Epithelial cell of proximal tubule (primary cell): ENCODE data around the gene FLYWCH1. TPM values are rescaled to one million over a fixed set of nuclear protein-coding genes. Genes with fewer than 3 reads are reported as not detected.
"Not testable (repeated sequence)": the region's sequence is repeated elsewhere in the genome, so short reads cannot be mapped to it uniquely, and the experiment has no call there.

Experiments used
- DNase-seq: peaks from one replicate; pipeline ENCODE4 v3.0.0-alpha.2; 2011; ENCODE audit warnings: low read depth
- H3K4me3 ChIP-seq: 2 replicates; pipeline ENCODE4 v1.5.1; 2011; ENCODE audit warnings: low read depth, mild to moderate bottlenecking, low read length
- total RNA-seq: library from RNA; depleted of rRNA; stranded (reverse); fragments of >200 nt; gene quantifications from 2 replicates; pipeline ENCODE4 v1.2.3, GENCODE V29; 2015
- TF ChIP-seq, protein P1 (sequence below): conservative IDR thresholded peaks from 2 replicates; pipeline ENCODE4 v1.5.1; 2012; ENCODE audit warnings: low read depth, mild to moderate bottlenecking, low read length

FLYWCH1 gene
- total RNA-seq, 1 donor from 2014 or later = 47.1 TPM

DNA sequence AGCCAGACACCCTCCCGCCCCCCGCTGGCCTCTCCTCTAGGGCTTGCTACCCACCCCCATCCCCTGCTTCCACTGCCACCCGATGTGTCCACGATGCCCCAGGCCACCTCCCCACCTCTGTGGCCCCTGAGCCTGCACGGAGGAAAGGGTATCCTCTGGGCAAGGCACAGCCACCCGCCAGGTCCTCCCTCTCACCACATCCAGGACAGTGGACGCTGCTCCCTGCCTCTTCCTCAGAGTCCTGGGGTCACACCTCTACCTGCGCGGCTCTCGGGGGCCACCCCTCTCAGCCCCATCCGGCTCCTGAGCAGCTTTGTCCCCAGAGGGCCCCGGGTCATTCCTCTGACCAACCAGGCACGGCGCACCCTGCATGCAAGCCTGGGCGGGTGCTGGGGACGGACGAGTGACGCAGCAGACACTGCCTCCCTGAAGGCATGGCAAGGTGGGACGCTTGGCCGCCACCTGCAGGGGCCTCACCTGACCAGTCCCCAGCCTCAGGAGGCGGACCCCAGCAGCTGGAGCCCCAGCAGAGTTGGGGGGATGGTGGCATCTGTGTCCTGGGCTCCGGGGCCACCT is 24.8 kb downstream of the FLYWCH1 start:
- no peak overlapping the region for H3K4me3 ChIP-seq
- TF ChIP-seq, protein P1, sequence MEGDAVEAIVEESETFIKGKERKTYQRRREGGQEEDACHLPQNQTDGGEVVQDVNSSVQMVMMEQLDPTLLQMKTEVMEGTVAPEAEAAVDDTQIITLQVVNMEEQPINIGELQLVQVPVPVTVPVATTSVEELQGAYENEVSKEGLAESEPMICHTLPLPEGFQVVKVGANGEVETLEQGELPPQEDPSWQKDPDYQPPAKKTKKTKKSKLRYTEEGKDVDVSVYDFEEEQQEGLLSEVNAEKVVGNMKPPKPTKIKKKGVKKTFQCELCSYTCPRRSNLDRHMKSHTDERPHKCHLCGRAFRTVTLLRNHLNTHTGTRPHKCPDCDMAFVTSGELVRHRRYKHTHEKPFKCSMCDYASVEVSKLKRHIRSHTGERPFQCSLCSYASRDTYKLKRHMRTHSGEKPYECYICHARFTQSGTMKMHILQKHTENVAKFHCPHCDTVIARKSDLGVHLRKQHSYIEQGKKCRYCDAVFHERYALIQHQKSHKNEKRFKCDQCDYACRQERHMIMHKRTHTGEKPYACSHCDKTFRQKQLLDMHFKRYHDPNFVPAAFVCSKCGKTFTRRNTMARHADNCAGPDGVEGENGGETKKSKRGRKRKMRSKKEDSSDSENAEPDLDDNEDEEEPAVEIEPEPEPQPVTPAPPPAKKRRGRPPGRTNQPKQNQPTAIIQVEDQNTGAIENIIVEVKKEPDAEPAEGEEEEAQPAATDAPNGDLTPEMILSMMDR = no peak
- DNase-seq = no peak

DNA sequence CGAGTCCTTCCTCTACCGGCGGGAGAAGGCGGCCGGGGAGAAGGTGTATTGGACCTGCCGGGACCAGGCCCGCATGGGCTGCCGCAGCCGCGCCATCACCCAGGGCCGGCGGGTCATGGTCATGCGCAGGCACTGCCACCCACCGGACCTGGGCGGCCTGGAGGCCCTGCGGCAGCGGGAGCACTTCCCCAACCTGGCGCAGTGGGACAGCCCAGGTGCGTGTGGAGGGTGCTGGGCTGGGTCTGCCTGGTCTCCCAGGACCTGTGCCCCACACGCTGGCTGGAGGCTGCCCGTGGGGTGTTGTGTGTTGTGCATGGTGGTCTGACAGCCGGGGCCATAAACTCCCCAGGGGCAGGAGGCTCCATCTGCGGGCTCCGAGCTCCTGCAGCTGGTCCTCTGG is 25.4 kb downstream of the FLYWCH1 start:
- TF ChIP-seq, protein P1 = no peak
- H3K4me3 ChIP-seq = no peak overlapping the region
- no peak for DNase-seq

DNA sequence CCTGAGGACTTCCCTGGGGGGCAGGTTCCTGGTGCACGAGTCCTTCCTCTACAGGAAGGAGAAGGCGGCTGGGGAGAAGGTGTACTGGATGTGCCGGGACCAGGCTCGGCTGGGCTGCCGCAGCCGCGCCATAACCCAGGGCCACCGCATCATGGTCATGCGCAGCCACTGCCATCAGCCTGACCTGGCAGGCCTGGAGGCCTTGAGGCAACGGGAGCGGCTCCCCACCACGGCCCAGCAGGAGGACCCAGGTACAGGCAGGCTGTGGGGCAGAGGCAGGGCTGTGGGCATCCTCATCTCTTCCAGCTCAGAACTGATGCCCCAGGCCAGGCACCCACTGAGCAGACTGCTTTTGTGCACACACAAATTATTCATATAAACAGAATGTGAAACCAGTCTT is 26.5 kb downstream of the FLYWCH1 start:
- TF ChIP-seq, protein P1 = no peak
- DNase-seq = no peak
- no peak overlapping the region for H3K4me3 ChIP-seq

DNA sequence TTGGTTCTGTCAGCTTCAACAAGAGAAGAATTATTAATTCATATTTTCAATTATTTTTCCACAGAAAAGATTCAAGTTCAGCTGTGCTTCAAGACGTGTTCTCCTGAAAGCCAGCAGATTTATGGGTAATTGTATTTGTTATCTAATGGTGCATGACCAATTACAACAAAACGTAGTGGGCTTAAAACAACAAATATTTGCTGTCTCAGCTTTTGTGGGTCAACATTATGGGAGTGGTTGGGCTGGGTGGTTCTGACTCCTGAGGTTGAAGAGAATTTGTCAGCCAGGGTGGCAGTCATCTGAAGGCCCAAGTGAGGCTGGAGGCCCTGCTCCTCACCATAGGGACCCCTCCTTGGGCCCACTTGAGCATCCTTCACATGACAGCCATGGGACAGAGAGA is 28.2 kb downstream of the FLYWCH1 start:
- no peak for DNase-seq
- no peak overlapping the region for H3K4me3 ChIP-seq
- TF ChIP-seq, protein P1 = no peak

DNA sequence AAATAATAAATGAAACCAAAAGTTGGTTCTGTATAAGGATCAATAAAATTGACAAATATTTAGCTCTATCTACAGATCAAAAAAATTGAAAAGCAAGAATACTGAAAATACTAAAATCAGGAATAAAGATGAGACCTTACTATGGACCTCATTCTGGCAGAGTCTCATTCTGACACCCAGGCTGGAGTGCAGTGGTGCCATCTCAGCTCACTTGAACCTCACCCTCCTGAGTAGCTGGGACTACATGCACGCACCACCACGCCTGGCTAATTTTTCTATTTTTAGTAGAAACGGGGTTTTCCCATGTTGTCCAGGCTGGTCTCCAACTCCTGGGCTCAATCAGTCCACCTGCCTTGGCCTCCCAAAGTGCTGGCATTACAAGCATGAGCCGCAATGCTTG is 30.3 kb downstream of the FLYWCH1 start:
- TF ChIP-seq, protein P1 = no peak
- DNase-seq = no peak
- no peak overlapping the region for H3K4me3 ChIP-seq

DNA sequence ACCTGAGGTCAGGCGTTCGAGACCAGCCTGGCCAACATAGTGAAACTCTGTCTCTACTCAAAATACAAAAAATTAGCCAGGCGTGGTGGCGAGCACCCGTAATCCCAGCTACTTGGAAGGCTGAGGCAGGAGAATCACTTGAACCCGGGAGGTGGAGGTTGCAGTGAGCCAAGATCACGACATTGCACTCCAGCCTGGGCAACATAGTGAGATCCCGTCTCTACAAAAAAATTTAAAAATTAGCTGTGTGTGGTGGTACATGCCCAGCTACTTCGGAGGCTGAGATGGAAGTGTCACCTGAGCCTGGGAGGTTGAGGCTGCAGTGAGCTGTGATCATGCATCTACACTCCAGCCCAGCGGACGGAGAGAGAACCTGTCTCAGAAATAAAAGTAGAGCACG is 32.0 kb downstream of the FLYWCH1 start:
- not testable (repeated sequence) for DNase-seq, H3K4me3 ChIP-seq

DNA sequence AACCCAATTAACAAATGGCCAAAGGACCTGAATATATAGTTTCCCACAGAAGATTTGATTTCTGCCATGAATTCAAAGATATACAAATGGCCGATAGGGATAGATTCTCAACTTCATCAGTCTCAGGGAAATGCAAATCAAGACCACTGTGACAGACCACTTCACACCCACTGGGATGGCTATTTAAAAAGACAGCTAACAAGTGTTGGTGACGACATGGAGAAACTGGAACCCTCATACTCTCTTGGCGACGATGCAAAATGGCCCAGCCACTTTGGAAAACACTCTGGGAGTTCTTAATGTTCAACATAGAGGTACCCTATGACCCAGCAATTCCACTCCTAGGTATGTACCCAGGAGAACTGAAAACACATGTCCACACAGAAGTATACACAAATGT is 34.9 kb downstream of the FLYWCH1 start:
- H3K4me3 ChIP-seq = no peak overlapping the region
- TF ChIP-seq, protein P1 = no peak
- no peak for DNase-seq
